Renal cortex interstitium (tissue), 11 donors: ENCODE measurements around the gene LPAR1. TPM values are rescaled to one million over a fixed set of nuclear protein-coding genes. Genes with fewer than 3 reads are reported as not detected.
"Not testable (repeated sequence)": the region's sequence is repeated elsewhere in the genome, so short reads cannot be mapped to it uniquely, and the experiment has no call there.

Experiments used
- DNase-seq, 11 donors: peaks; one replicate each; pipeline ENCODE4 v3.0.0-alpha.2; 2013; ENCODE audit warnings: low read depth in 9 of 11, low spot score in 4 of 11; ENCODE audit errors: extremely low read depth in 1 of 11
- polyA plus RNA-seq, 3 donors: library from polyadenylated mRNA; unstranded; fragments of 120-200 nt; gene quantifications; one replicate each; pipeline ENCODE4 v1.2.1, GENCODE V29; 2013; ENCODE audit not compliant: insufficient read length in 3 of 3

The LPAR1 gene
- polyA plus RNA-seq, 3 donors, result 22.5 to 29.8 (median 24.6) TPM

GRCh38 chr9:111047287-111047686 is 9.0 kb upstream of the LPAR1 start:
- DNase-seq, result not testable (repeated sequence)

GRCh38 chr9:111041902-111042301 is 3.6 kb upstream of the LPAR1 start:
- no peak for DNase-seq

GRCh38 chr9:111040494-111040893 is 2.2 kb upstream of the LPAR1 start:
- DNase-seq, result no peak

GRCh38 chr9:111039231-111039906 is 1.1 kb upstream of the LPAR1 start:
- DNase-seq, result peak in 2 of 11 donors; percentile 19 to 27

GRCh38 chr9:111037708-111038330 is 451 bp downstream of the LPAR1 start:
- peak in 9 of 11 donors; percentile 38 to 66 (median 56) for DNase-seq

- peak in 5 of 11 donors; percentile 20 to 28 (median 25) for DNase-seq
These were observed 938 bp downstream of the LPAR1 start for GRCh38 chr9:111037356-111037707.

GRCh38 chr9:111036946-111037345 is 1.3 kb downstream of the LPAR1 start:
- DNase-seq, result peak in 1 of 11 donors; percentile 10

GRCh38 chr9:111036429-111036789 is 1.9 kb downstream of the LPAR1 start:
- DNase-seq, result peak in 4 of 11 donors; percentile 18 to 31 (median 24)

GRCh38 chr9:111035543-111036428 is 2.5 kb downstream of the LPAR1 start:
- DNase-seq, result no peak

GRCh38 chr9:111034898-111035539 is 3.3 kb downstream of the LPAR1 start:
- DNase-seq, result no peak

- no peak for DNase-seq
These were observed 3.9 kb downstream of the LPAR1 start for GRCh38 chr9:111034170-111034897.

GRCh38 chr9:111030492-111030891 is 7.8 kb downstream of the LPAR1 start:
- DNase-seq, result no peak

GRCh38 chr9:111029260-111029659 is 9.0 kb downstream of the LPAR1 start:
- no peak for DNase-seq

GRCh38 chr9:111027798-111028197 is 10.5 kb downstream of the LPAR1 start:
- no peak for DNase-seq

GRCh38 chr9:111023128-111023527 is 15.1 kb downstream of the LPAR1 start:
- DNase-seq, result no peak

GRCh38 chr9:111020594-111020993 is 17.7 kb downstream of the LPAR1 start:
- DNase-seq, result no peak

GRCh38 chr9:111016426-111017045 is 21.7 kb downstream of the LPAR1 start:
- no peak for DNase-seq

GRCh38 chr9:111016016-111016415 is 22.3 kb downstream of the LPAR1 start:
- no peak for DNase-seq
